GM21576 (cell line): Measurements from ENCODE around the gene LOXHD1.

ENCODE experiments used
- ATAC-seq: cut with Tn5 transposase; IDR thresholded peaks from one replicate; pipeline ENCODE4 v1.9.1; 2021; ENCODE audit warnings: mild to moderate bottlenecking, moderate library complexity; ENCODE audit not compliant: unreplicated experiment

LOXHD1 gene

GRCh38 chr18:46676182-46676835, 19.3 kb upstream of the LOXHD1 start:
- no peak for ATAC-seq

- no peak for ATAC-seq
Measured at GRCh38 chr18:46675112-46675511, 18.1 kb upstream of the LOXHD1 start.

GRCh38 chr18:46672062-46672970, 15.3 kb upstream of the LOXHD1 start:
- ATAC-seq: no peak

GRCh38 chr18:46668694-46669093, 11.7 kb upstream of the LOXHD1 start:
- no peak for ATAC-seq

GRCh38 chr18:46668135-46668534, 11.1 kb upstream of the LOXHD1 start:
- no peak for ATAC-seq

GRCh38 chr18:46663539-46663938, 6.5 kb upstream of the LOXHD1 start:
- ATAC-seq: no peak

GRCh38 chr18:46660957-46661749, 4.1 kb upstream of the LOXHD1 start:
- ATAC-seq: no peak

GRCh38 chr18:46659484-46659883, 2.5 kb upstream of the LOXHD1 start:
- ATAC-seq: no peak

- ATAC-seq: no peak
Measured at GRCh38 chr18:46656326-46657114, 500 bp downstream of the LOXHD1 start.

- ATAC-seq: no peak
Measured at GRCh38 chr18:46652372-46652771, 4.6 kb downstream of the LOXHD1 start.

- no peak for ATAC-seq
Measured at GRCh38 chr18:46650681-46651080, 6.3 kb downstream of the LOXHD1 start.

GRCh38 chr18:46649071-46649862, 7.8 kb downstream of the LOXHD1 start:
- no peak for ATAC-seq

- no peak for ATAC-seq
Measured at GRCh38 chr18:46646468-46646867, 10.6 kb downstream of the LOXHD1 start.

- ATAC-seq: no peak
Measured at GRCh38 chr18:46642561-46642960, 14.5 kb downstream of the LOXHD1 start.

- ATAC-seq: no peak
Measured at GRCh38 chr18:46641917-46642316, 15.1 kb downstream of the LOXHD1 start.

- no peak for ATAC-seq
Measured at GRCh38 chr18:46639386-46639785, 17.6 kb downstream of the LOXHD1 start.

GRCh38 chr18:46636040-46636630, 20.9 kb downstream of the LOXHD1 start:
- no peak for ATAC-seq

- ATAC-seq: no peak
Measured at GRCh38 chr18:46632401-46633071, 24.5 kb downstream of the LOXHD1 start.

GRCh38 chr18:46630991-46631390, 26.0 kb downstream of the LOXHD1 start:
- ATAC-seq: no peak
